Upper lobe of left lung (tissue), 6 donors: ENCODE data around the gene TOX4. TPM values are rescaled to one million over a fixed set of nuclear protein-coding genes. Genes with fewer than 3 reads are reported as not detected.

ENCODE experiments used
- ATAC-seq, 2 donors: fragments of 200-7000 bp; cut with Tn5 transposase; one replicate each; pipeline ENCODE4 v1.9.1; 2022; ENCODE audit warnings: mild to moderate bottlenecking in 2 of 2, moderate library complexity in 2 of 2; ENCODE audit not compliant: low FRiP score in 2 of 2
- DNase-seq, 2 donors: peaks; one replicate each; pipeline ENCODE4 v3.0.0-alpha.2; 2019 to 2020
- H3K27ac ChIP-seq, 4 donors: fragments of 200-600 bp; sonication (generic); one replicate each; pipeline ENCODE4 v1.5.1; 2016 to 2019
- H3K27me3 ChIP-seq, 4 donors: fragments of 200-600 bp; sonication (generic); one replicate each; pipeline ENCODE4 v1.5.1; 2017 to 2019
- H3K36me3 ChIP-seq, 4 donors: fragments of 200-600 bp; sonication (generic); one replicate each; pipeline ENCODE4 v1.5.1; 2016 to 2019
- H3K4me1 ChIP-seq, 4 donors: fragments of 200-600 bp; sonication (generic); one replicate each; pipeline ENCODE4 v1.5.1; 2018 to 2019
- H3K4me3 ChIP-seq, 4 donors: fragments of 200-600 bp; sonication (generic); one replicate each; pipeline ENCODE4 v1.5.1; 2017 to 2019; ENCODE audit warnings: mild to moderate bottlenecking in 2 of 4, moderate library complexity in 1 of 4
- H3K9me3 ChIP-seq, 4 donors: fragments of 200-600 bp; sonication (generic); one replicate each; pipeline ENCODE4 v1.5.1; 2018 to 2019
- EP300 ChIP-seq, 4 donors: sonication (generic); formaldehyde crosslinking; IDR thresholded peaks; one replicate each; pipeline ENCODE4 v1.5.1; 2017; ENCODE audit warnings: antibody characterized with exemption in 4 of 4, control low read depth in 2 of 4
- POLR2A ChIP-seq, 4 donors: fragments of 450-650 bp; IDR thresholded peaks; one replicate each; pipeline ENCODE4 v1.5.1; 2016 to 2017; ENCODE audit warnings: antibody characterized with exemption in 4 of 4, mild to moderate bottlenecking in 2 of 4
- POLR2AphosphoS5 ChIP-seq, 2 donors: sonication (generic); formaldehyde crosslinking; IDR thresholded peaks; one replicate each; pipeline ENCODE4 v1.5.1; 2017; ENCODE audit warnings: antibody characterized with exemption in 2 of 2
- WGBS, 2 donors: methylation state at CpG; one replicate each; pipeline ENCODE4 v1.1.5; 2017 to 2018; 5-methylcytosine and 5-hydroxymethylcytosine counted together
- total RNA-seq, 6 donors: library from RNA; depleted of rRNA in 4 of 6; stranded (reverse); fragments of >200 nt in 4 of 6; gene quantifications; one replicate each; pipeline versions ENCODE4 v1.1.0 to v1.2.1, GENCODE V29; 2016 to 2021
- TF ChIP-seq, protein P1 (sequence below), 6 experiments: fragments of 450-650 bp in 4 of 6; fragments of 200-600 bp in 2 of 6; sonication (generic) in 2 of 6; IDR thresholded peaks; one replicate each; pipeline ENCODE4 v1.5.1; 2016 to 2019; ENCODE audit warnings: antibody characterized with exemption in 6 of 6
- donor health status: DM: no; HTN: no; CAD: no; lungs with moderate emphysema.
- donor health status: DM: no; HTN: yes; CAD: no; lungs with severe emphysema.

Gene TOX4
- total RNA-seq, 6 donors from 2014 or later: 29.0 to 71.6 (median 62.0) TPM

DNA sequence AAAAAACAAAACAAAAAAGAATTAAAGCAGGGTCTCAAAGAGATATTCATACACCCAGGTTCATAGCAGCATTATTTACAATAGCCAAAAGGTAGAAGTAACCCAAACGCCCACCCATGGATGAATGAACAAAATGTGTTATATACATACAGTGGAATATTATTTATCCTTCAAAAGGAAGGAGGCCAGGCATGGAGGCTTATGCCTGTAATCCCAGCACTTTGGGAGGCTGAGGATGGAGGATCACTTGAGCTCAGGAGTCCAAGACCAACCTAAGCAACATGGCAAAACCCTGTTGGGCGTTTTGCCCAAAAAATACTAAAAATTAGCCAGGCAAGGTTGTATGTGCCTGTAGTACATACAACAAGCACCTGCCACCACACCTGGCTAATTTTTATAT lies 29.6 kb downstream of the TOX4 start:
- DNase-seq (no peak), ATAC-seq (no peak)
- 93 to 98% methylated on average over 2 of the region's 2 CpGs for WGBS, 2 donors
- H3K9me3 ChIP-seq: no peaks in the 10 kb centered on the region
- peaks cover 13 to 31% (median 19%) of the 10 kb centered on the region in 4 donors for H3K4me1 ChIP-seq
- no peak overlapping the region for H3K27ac ChIP-seq
- no peak overlapping the region for H3K4me3 ChIP-seq
- no peaks in the 10 kb centered on the region for H3K27me3 ChIP-seq
- H3K36me3 ChIP-seq: peaks cover 0 to 33% (median 20%) of the 10 kb centered on the region in 4 donors
- TF ChIP-seq, protein P1, sequence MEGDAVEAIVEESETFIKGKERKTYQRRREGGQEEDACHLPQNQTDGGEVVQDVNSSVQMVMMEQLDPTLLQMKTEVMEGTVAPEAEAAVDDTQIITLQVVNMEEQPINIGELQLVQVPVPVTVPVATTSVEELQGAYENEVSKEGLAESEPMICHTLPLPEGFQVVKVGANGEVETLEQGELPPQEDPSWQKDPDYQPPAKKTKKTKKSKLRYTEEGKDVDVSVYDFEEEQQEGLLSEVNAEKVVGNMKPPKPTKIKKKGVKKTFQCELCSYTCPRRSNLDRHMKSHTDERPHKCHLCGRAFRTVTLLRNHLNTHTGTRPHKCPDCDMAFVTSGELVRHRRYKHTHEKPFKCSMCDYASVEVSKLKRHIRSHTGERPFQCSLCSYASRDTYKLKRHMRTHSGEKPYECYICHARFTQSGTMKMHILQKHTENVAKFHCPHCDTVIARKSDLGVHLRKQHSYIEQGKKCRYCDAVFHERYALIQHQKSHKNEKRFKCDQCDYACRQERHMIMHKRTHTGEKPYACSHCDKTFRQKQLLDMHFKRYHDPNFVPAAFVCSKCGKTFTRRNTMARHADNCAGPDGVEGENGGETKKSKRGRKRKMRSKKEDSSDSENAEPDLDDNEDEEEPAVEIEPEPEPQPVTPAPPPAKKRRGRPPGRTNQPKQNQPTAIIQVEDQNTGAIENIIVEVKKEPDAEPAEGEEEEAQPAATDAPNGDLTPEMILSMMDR (IDR thresholded peaks at IDR 0.05): no peak
- TF ChIP-seq POLR2A (IDR thresholded peaks at IDR 0.05) (no peak), POLR2AphosphoS5 (IDR thresholded peaks at IDR 0.05) (no peak), EP300 (IDR thresholded peaks at IDR 0.05) (no peak)

DNA sequence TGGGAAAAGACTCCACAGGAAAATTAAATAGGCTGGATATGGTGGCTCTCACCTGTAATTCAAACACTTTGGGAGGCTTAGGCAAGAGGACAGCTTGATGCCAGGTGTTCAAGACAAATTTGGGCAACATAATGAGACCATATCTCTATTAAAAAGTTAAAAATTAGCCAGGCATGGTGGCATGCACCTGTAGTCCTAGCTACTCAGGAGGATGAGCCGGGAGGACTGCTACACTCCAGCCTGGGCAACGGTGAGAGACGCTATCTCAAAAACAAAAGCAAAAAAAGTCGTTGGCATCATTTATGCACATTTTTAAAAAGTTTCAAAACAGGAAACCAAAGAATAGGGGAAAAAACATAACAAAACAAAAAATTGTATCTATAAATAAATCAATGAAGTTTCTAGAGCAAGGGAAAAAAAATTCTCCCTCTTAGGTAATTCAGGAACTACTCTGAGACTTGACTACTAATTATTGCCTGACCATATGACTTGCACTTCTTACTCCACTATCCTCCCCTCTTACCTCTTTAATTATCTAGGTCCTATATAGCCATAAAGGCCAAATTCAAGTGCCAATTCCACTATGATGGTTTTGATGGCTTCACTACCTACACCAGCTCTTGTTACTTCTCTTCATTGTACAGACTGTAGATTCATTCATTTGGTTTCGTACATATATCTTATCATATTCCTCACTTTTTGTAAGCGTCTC lies 32.6 kb downstream of the TOX4 start:
- Histone ChIP-seq H3K27me3 (no peaks in the 10 kb centered on the region), H3K4me3 (peak overlapping the region in 2 of 4 donors; percentile 67 to 75), H3K9me3 (no peaks in the 10 kb centered on the region), H3K36me3 (peaks cover 0 to 12% (median 2%) of the 10 kb centered on the region in 4 donors), H3K4me1 (peaks cover 13 to 31% (median 21%) of the 10 kb centered on the region in 4 donors), H3K27ac (no peak overlapping the region)
- 78 to 82% methylated on average over 6 of the region's 6 CpGs for WGBS, 2 donors
- no peak for DNase-seq
- TF ChIP-seq EP300 (IDR thresholded peaks at IDR 0.05) (no peak), POLR2AphosphoS5 (IDR thresholded peaks at IDR 0.05) (no peak), POLR2A (IDR thresholded peaks at IDR 0.05) (no peak)
- TF ChIP-seq, protein P1 (IDR thresholded peaks at IDR 0.05): no peak
- no peak for ATAC-seq

DNA sequence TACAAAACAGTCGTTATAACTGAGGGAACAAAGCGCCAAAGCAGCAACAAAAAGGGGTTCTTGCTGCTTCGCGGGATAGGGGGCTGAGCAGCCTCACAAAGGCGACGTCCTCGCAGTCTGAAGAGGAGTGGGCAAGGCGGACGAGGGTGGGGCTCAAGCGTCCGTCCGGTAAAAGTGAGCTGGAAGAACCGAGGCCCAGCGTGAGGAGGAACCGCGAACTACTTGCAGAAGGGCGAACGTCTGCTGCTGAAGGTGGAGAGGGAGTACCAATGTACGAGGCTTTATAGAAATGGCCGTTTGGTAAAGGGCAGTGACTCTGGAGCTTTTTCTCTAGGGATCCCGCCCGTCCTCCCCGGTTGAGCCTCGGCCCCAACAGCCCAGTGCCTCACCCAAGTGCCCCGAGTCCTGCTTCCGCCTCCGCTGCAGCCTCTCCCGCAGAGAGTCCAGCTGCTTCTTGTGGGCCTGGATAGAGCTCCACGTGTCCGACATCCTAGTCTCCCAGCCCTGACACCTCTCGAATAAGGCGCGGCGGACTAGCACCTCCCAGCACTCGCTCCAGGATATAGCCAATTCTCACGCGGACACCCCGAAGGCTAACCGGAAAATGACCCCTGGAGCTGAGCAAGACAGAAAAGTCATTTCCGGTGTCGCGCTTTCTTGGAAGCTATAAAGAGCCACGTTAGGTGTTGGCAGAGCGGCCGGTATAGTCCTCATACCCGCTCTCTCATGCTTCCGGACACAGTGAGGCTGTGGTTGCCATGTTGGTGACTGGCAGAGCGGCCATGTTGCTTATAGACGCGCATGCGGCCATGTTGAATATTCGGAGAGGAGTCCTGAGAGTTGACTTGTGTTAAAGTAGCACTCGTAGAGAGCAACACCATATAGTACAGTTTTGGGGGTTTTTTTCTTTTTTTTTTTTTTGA lies 34.0 kb downstream of the TOX4 start, which contains the start of gene METTL3:
Gene METTL3, minus strand, starts transcription at position 606 of the 923 bp plus-strand sequence. Its CDS starts 117 bp downstream, at position 489.
- Histone ChIP-seq H3K9me3 (no peaks in the 10 kb centered on the region), H3K4me1 (peaks cover 13 to 24% (median 20%) of the 10 kb centered on the region in 4 donors), H3K27me3 (no peaks in the 10 kb centered on the region), H3K36me3 (peaks cover 0 to 12% (median 2%) of the 10 kb centered on the region in 4 donors), H3K4me3 (peak within 1 kb of the TSS; percentile 67 to 94 (median 74)), H3K27ac (peak within 1 kb of the TSS; percentile 81 to 91 (median 89))
- TF ChIP-seq POLR2AphosphoS5 (IDR thresholded peaks at IDR 0.05) (peak; percentile 78 to 91), POLR2A (IDR thresholded peaks at IDR 0.05) (peak in 2 of 4 donors; percentile 24 to 54), EP300 (IDR thresholded peaks at IDR 0.05) (no peak)
- TF ChIP-seq, protein P1 (IDR thresholded peaks at IDR 0.05): peak in 2 of 6 experiments; percentile 7 to 8
- peak; percentile 82 to 99 for DNase-seq
- WGBS, 2 donors: 0 to 1% methylated on average over 40 to 53 of the region's 53 CpGs
- ATAC-seq: peak; percentile 99

DNA sequence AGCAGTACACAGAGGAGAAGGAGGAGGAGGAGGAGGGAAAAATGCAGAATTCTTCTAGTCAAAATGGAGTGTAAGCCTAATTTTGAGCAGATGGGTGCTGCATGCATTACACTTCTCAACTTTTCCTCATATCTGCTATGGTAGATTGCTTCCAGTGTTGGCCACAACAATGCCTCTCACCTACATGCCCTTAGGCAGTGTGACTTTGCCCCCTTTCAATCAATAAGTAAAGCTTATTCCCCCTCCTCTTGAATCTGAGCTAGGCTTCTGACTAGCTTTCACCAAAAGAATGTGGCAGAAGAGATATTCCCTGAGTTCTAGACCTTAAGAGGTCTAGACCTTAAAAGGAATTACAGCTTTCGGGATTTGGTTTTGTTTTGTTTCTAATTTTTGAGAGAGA lies 37.3 kb downstream of the TOX4 start:
- no peaks in the 10 kb centered on the region for H3K9me3 ChIP-seq
- H3K4me1 ChIP-seq: peaks cover 10 to 15% (median 13%) of the 10 kb centered on the region in 4 donors
- H3K27ac ChIP-seq: no peak overlapping the region
- no peaks in the 10 kb centered on the region for H3K36me3 ChIP-seq
- TF ChIP-seq, protein P1 (IDR thresholded peaks at IDR 0.05): no peak
- TF ChIP-seq POLR2AphosphoS5 (IDR thresholded peaks at IDR 0.05): no peak
- no peak for TF ChIP-seq EP300 (IDR thresholded peaks at IDR 0.05)
- H3K4me3 ChIP-seq: no peak overlapping the region
- ATAC-seq (no peak), DNase-seq (no peak)
- 81 to 100% methylated on average over 1 of the region's 1 CpG for WGBS, 2 donors
- H3K27me3 ChIP-seq: no peaks in the 10 kb centered on the region
